NCI-H1694 (cell line): Measurements from ENCODE around the gene CEP72.
"Not testable (repeated sequence)": the region's sequence is repeated elsewhere in the genome, so short reads cannot be mapped to it uniquely, and the experiment has no call there.

Experiments
- DNase-seq: peaks from one replicate; lab custom pipeline; 2025; lab: John Stamatoyannopoulos, UW

The CEP72 gene

GRCh38 chr5:684751-685216 lies 72.6 kb downstream of the CEP72 start:
- DNase-seq = no peak

GRCh38 chr5:685262-686171 lies 73.4 kb downstream of the CEP72 start:
- no peak for DNase-seq

- DNase-seq = not testable (repeated sequence)
Observed at GRCh38 chr5:686172-686523, 74.0 kb downstream of the CEP72 start.

- not testable (repeated sequence) for DNase-seq
Observed at GRCh38 chr5:686936-687335, 74.8 kb downstream of the CEP72 start.

- DNase-seq = not testable (repeated sequence)
Observed at GRCh38 chr5:688348-689010, 76.3 kb downstream of the CEP72 start.

GRCh38 chr5:690293-690692 lies 78.2 kb downstream of the CEP72 start:
- DNase-seq = not testable (repeated sequence)

- not testable (repeated sequence) for DNase-seq
Observed at GRCh38 chr5:691049-691448, 78.9 kb downstream of the CEP72 start.

GRCh38 chr5:691817-692528 lies 79.8 kb downstream of the CEP72 start:
- DNase-seq = no peak

GRCh38 chr5:692529-693041 lies 80.4 kb downstream of the CEP72 start:
- not testable (repeated sequence) for DNase-seq

GRCh38 chr5:693271-694041 lies 81.3 kb downstream of the CEP72 start, which contains the start of gene TPPP:
TPPP (minus strand) TSS chr5:693352; CDS start chr5:678060, 15,292 bp downstream.
- peak; percentile 37 for DNase-seq

GRCh38 chr5:694042-694431 lies 81.9 kb downstream of the CEP72 start:
- DNase-seq = not testable (repeated sequence)

GRCh38 chr5:695475-695874 lies 83.3 kb downstream of the CEP72 start:
- not testable (repeated sequence) for DNase-seq

- not testable (repeated sequence) for DNase-seq
Observed at GRCh38 chr5:696191-696590, 84.1 kb downstream of the CEP72 start.

- not testable (repeated sequence) for DNase-seq
Observed at GRCh38 chr5:696753-697702, 84.9 kb downstream of the CEP72 start.
